Gastroesophageal sphincter (tissue), 4 donors: ENCODE results near the gene MAN2A1. TPM values are rescaled to one million over a fixed set of nuclear protein-coding genes. Genes with fewer than 3 reads are reported as not detected.

Experiments used
- ATAC-seq: fragments of 150-250 bp; one replicate; pipeline ENCODE4 v1.9.1; 2016; ENCODE audit warnings: mild to moderate bottlenecking, moderate library complexity
- H3K27ac ChIP-seq, 4 donors: fragments of 200-600 bp; sonication (generic) in 3 of 4; 1 replicate in 3 of 4; 2 replicates in 1 of 4; pipeline ENCODE4 v1.5.1; 2016 to 2019
- H3K27me3 ChIP-seq: fragments of 200-600 bp; sonication (generic); one replicate; pipeline ENCODE4 v1.5.1; 2019
- H3K36me3 ChIP-seq, 2 donors: fragments of 200-600 bp; sonication (generic); one replicate each; pipeline ENCODE4 v1.5.1; 2019; ENCODE audit warnings: control low read depth in 1 of 2
- H3K4me1 ChIP-seq, 3 donors: fragments of 200-600 bp; sonication (generic); 1 replicate in 2 of 3; 2 replicates in 1 of 3; pipeline ENCODE4 v1.5.1; 2016 to 2019; ENCODE audit warnings: control low read depth in 2 of 3
- H3K4me3 ChIP-seq, 2 donors: fragments of 200-600 bp; sonication (generic); one replicate each; pipeline ENCODE4 v1.5.1; 2019; ENCODE audit warnings: mild to moderate bottlenecking in 1 of 2, moderate library complexity in 1 of 2
- H3K9me3 ChIP-seq, 3 donors: fragments of 200-600 bp; sonication (generic); one replicate each; pipeline ENCODE4 v1.5.1; 2017 to 2019; ENCODE audit warnings: control low read depth in 2 of 3
- CTCF ChIP-seq, 4 experiments: fragments of 200-600 bp in 2 of 4; fragments of 450-650 bp in 2 of 4; sonication (generic) in 1 of 4; IDR thresholded peaks; one replicate each; pipeline ENCODE4 v1.5.1; 2017 to 2019; ENCODE audit warnings: antibody characterized with exemption in 4 of 4, mild to moderate bottlenecking in 2 of 4, moderate library complexity in 2 of 4
- EP300 ChIP-seq: sonication (generic); formaldehyde crosslinking; IDR thresholded peaks from one replicate; pipeline ENCODE4 v1.6.1; 2017; ENCODE audit warnings: antibody characterized with exemption, mild to moderate bottlenecking
- POLR2A ChIP-seq, 2 donors: fragments of 450-650 bp; IDR thresholded peaks; one replicate each; pipeline ENCODE4 v1.6.1; 2017; ENCODE audit warnings: antibody characterized with exemption in 2 of 2, mild to moderate bottlenecking in 2 of 2, moderate library complexity in 1 of 2
- POLR2AphosphoS5 ChIP-seq: sonication (generic); formaldehyde crosslinking; IDR thresholded peaks from one replicate; pipeline ENCODE4 v1.6.1; 2017; ENCODE audit warnings: antibody characterized with exemption
- WGBS, 2 donors: methylation state at CpG; one replicate each; pipeline ENCODE4 v1.1.5; 2018; ENCODE audit warnings: low coverage in 1 of 2; 5-methylcytosine and 5-hydroxymethylcytosine counted together
- total RNA-seq, 4 donors: library from RNA; depleted of rRNA; stranded (reverse); fragments of >200 nt; gene quantifications; one replicate each; pipeline ENCODE4 v1.1.0, GENCODE V29; 2016

Gene MAN2A1
- total RNA-seq, 4 donors from 2014 or later, result 19.6 to 55.6 (median 34.1) TPM

- WGBS, 2 donors, result 44% methylated on average over 1 of the region's 1 CpG; no CpG with 5 or more reads in 1 of the 2 donors
Measured at GRCh38 chr5:109703829-109704228, 14.1 kb downstream of the MAN2A1 start.

GRCh38 chr5:109704282-109704952, 14.7 kb downstream of the MAN2A1 start:
- Histone ChIP-seq H3K36me3 (no peaks in the 10 kb centered on the region), H3K4me3 (no peak overlapping the region), H3K4me1 (peaks cover 16 to 35% (median 18%) of the 10 kb centered on the region in 3 donors), H3K27ac (peak overlapping the region; percentile 43 to 69 (median 52)), H3K9me3 (no peaks in the 10 kb centered on the region), H3K27me3 (no peaks in the 10 kb centered on the region)
- TF ChIP-seq POLR2AphosphoS5 (peak; percentile 38), POLR2A (IDR thresholded peaks at IDR 0.05) (no peak)
- 44 to 55% methylated on average over 6 to 9 of the region's 10 CpGs for WGBS, 2 donors
- peak; percentile 52 for ATAC-seq

More at GRCh38 chr5:109703829-109704228, 14.1 kb downstream of the MAN2A1 start:
- H3K9me3 ChIP-seq, result no peaks in the 10 kb centered on the region
- H3K27ac ChIP-seq, result peak overlapping the region; percentile 43 to 69 (median 52)
- H3K4me3 ChIP-seq, result no peak overlapping the region
- H3K4me1 ChIP-seq, result peaks cover 16 to 35% (median 18%) of the 10 kb centered on the region in 3 donors
- no peaks in the 10 kb centered on the region for H3K27me3 ChIP-seq
- TF ChIP-seq EP300 (no peak), POLR2AphosphoS5 (no peak), CTCF (IDR thresholded peaks at IDR 0.05) (no peak), POLR2A (IDR thresholded peaks at IDR 0.05) (no peak)
- no peak for ATAC-seq
- H3K36me3 ChIP-seq, result no peaks in the 10 kb centered on the region

GRCh38 chr5:109705596-109705995, 15.9 kb downstream of the MAN2A1 start:
- ATAC-seq, result no peak
- TF ChIP-seq POLR2AphosphoS5 (no peak), POLR2A (IDR thresholded peaks at IDR 0.05) (no peak), EP300 (no peak), CTCF (IDR thresholded peaks at IDR 0.05) (no peak)
- Histone ChIP-seq H3K9me3 (no peaks in the 10 kb centered on the region), H3K4me3 (no peak overlapping the region), H3K27me3 (no peaks in the 10 kb centered on the region), H3K4me1 (peaks cover 16 to 35% (median 18%) of the 10 kb centered on the region in 3 donors), H3K27ac (peak overlapping the region; percentile 11 to 58 (median 45)), H3K36me3 (no peaks in the 10 kb centered on the region)
- WGBS, 2 donors, result 73 to 88% methylated on average over 1 of the region's 1 CpG

GRCh38 chr5:109706095-109706494, 16.4 kb downstream of the MAN2A1 start:
- H3K9me3 ChIP-seq, result no peaks in the 10 kb centered on the region
- peak overlapping the region in 1 of 4 donors; percentile 47 for H3K27ac ChIP-seq
- no peak overlapping the region for H3K4me3 ChIP-seq
- H3K27me3 ChIP-seq, result no peaks in the 10 kb centered on the region
- peaks cover 16 to 35% (median 18%) of the 10 kb centered on the region in 3 donors for H3K4me1 ChIP-seq
- no peaks in the 10 kb centered on the region for H3K36me3 ChIP-seq
- no peak for TF ChIP-seq CTCF (IDR thresholded peaks at IDR 0.05)
- TF ChIP-seq EP300, result no peak
- TF ChIP-seq POLR2A (IDR thresholded peaks at IDR 0.05), result no peak
- no peak for TF ChIP-seq POLR2AphosphoS5
- peak; percentile 27 for ATAC-seq
- 67 to 90% methylated on average over 1 of the region's 1 CpG for WGBS, 2 donors

- no peaks in the 10 kb centered on the region for H3K36me3 ChIP-seq
- H3K9me3 ChIP-seq, result no peaks in the 10 kb centered on the region
- H3K4me1 ChIP-seq, result peaks cover 16 to 35% (median 18%) of the 10 kb centered on the region in 3 donors
- no peak overlapping the region for H3K4me3 ChIP-seq
- no peak for ATAC-seq
- no peaks in the 10 kb centered on the region for H3K27me3 ChIP-seq
- H3K27ac ChIP-seq, result no peak overlapping the region
- TF ChIP-seq POLR2A (IDR thresholded peaks at IDR 0.05) (no peak), EP300 (no peak), CTCF (IDR thresholded peaks at IDR 0.05) (no peak), POLR2AphosphoS5 (no peak)
- 58 to 88% methylated on average over 2 of the region's 2 CpGs for WGBS, 2 donors
Measured at GRCh38 chr5:109707531-109707930, 17.8 kb downstream of the MAN2A1 start.
